GM13977 (cell line): ENCODE data around the gene SLC41A3.
"Not testable (repeated sequence)": the region's sequence is repeated elsewhere in the genome, so short reads cannot be mapped to it uniquely, and the experiment has no call there.

ENCODE experiments used
- DNase-seq: peaks from one replicate; pipeline ENCODE4 v3.0.0; 2012; ENCODE audit warnings: low spot score
- CTCF ChIP-seq: IDR thresholded peaks from 2 replicates; pipeline ENCODE4 v1.5.1; 2012; ENCODE audit warnings: mild to moderate bottlenecking, control low read depth; ENCODE audit not compliant: insufficient read depth; ENCODE audit errors: extremely low read depth, missing control alignments
- in situ Hi-C: fragments of 300-500 bp; cut with MboI; formaldehyde crosslinking; loops from one replicate; pipeline ENCODE4 v1.12.0; 2022; ENCODE audit warnings: low sequenced_read_pairs, low pct_unique_long_range_greater_than_20kb, mixed read lengths, inconsistent platforms; ENCODE audit not compliant: unreplicated experiment

SLC41A3 gene

GRCh38 chr3:126098391-126098858 is 14.5 kb upstream of the SLC41A3 start:
- in situ Hi-C loops: no loop called here
- no peak for TF ChIP-seq CTCF
- DNase-seq: no peak

DNA sequence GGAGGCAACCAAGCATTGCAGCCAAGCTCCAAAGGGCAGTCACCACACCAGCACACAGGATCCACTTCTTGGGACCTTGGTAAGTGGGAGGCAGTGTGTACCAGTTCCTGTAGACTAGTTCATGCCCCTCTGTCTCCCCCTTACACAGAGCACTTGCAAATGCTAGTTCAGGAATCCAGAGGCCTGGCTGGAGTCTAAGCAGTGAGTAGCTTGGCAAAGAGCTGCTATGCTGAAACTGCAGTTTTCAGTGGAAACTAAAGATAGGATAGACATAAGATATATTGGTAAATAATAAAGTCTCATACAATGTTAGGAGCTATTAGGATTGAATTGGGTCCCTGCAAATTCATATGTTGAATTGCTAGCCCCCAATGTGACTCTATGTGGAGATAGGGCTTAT is 13.9 kb upstream of the SLC41A3 start:
- no peak for DNase-seq
- in situ Hi-C loops: no loop called here
- no peak for TF ChIP-seq CTCF

- DNase-seq, in situ Hi-C loops: not testable (repeated sequence)
Measured at GRCh38 chr3:126096274-126096673, 12.3 kb upstream of the SLC41A3 start.

DNA sequence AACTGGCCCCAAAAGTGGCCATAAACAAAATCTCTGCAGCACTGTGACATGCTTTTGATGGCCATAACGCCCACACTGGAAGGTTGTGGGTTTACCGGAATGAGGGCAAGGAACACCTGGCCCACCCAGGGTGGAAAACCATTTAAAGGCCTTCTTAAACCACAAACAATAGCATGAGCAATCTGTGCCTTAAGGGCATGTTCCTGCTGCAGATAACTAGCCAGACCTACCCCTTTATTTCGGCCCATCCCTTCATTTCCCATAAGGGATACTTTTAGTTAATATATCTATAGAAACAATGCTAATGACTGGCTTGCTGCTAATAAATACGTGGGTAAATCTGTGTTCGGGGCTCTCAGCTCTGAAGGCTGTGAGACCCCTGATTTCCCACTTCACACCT is 8.2 kb upstream of the SLC41A3 start:
- in situ Hi-C loops, DNase-seq: not testable (repeated sequence)

GRCh38 chr3:126087552-126088175 is 3.7 kb upstream of the SLC41A3 start:
- no peak for TF ChIP-seq CTCF
- in situ Hi-C loops: no loop called here
- DNase-seq: no peak

DNA sequence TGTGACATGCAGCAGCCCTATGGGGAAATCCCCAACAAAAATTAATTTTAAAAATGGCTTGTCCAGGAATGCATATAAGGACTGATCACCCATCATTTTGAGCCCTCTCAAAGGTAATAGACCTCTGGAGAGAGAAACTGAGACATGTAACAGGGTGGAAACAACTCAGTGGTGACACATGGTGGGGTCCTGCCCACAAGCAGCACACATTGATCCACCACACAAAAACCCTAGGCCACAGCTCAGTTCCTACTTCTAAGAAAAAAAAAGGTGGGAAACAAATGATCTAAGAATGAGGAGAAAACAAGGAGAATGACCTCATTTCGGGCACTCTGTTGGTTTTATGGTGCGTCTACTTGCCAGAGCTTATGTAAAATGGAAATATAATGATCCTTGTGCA is 1.9 kb upstream of the SLC41A3 start:
- in situ Hi-C loops: no loop called here
- TF ChIP-seq CTCF: no peak
- DNase-seq: no peak

DNA sequence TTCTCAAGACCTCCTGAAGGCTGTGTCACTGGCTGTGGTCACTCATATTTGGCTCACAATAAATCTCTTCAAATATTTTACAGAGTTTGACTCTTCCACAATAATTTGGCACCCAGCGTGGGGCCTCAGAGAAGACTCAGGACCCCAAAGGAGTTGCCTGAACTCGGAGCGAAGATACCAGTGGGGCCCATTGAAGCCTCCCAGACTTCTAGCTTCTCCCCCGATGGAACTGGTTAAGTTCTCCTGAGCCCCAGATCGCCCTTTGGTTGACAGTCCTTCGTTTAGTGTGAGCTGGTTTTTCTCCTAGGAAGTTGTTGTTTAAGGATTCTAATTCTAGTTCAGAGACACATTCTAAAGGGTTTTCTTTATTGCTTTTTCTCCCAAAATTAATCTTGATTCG is 1.4 kb upstream of the SLC41A3 start:
- no peak for DNase-seq
- in situ Hi-C loops: no loop called here
- no peak for TF ChIP-seq CTCF

DNA sequence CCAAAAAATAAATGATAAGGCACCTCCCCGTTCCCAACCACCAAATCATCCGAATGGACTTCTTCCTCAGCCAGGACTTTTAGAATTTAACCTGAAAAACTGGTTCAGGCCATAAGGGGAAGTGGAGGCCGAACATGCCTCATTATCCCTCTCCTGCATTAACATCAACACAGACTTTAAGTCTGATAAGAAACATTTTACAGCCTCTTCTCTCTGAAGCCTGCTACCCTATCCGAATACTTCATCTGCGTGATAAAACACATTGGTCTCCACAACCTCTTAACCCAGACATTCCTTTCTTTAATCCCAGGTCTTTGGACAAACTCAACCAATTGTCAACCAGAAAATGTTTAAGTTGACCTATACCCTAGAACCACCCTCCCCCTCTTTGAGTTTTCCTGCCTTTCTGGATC is 850 bp upstream of the SLC41A3 start:
- no peak for DNase-seq
- TF ChIP-seq CTCF: no peak
- in situ Hi-C loops: no loop called here
